Calu3 (cell line): ENCODE measurements around the gene ST6GALNAC6. TPM values are rescaled to one million over a fixed set of nuclear protein-coding genes. Genes with fewer than 3 reads are reported as not detected.
A peak's percentile ranks its signal among the peaks of the same experiment; 100 is the strongest.

Source experiments
- BruUV-seq: library from RNA; stranded (reverse); fragments of 400-500 nt; replicated peaks from 2 replicates; lab custom pipeline; 2021; lab: Mats Ljungman, UMichigan
- CTCF ChIA-PET: fragments of 300-600 bp; sonication (Branson Sonifier 250); formaldehyde crosslinking; loops from one replicate; lab custom pipeline; 2022; ENCODE audit warnings: antibody characterized with exemption; lab: Charles Lee
- DNase-seq: peaks from one replicate; pipeline ENCODE4 v3.0.0; 2022
- H3K27ac Mint-ChIP-seq: one replicate; pipeline ENCODE4 v1.8.0; 2022; ENCODE audit warnings: mixed read lengths; ENCODE audit not compliant: unreplicated experiment
- H3K27me3 Mint-ChIP-seq: one replicate; pipeline ENCODE4 v1.8.0; 2022; ENCODE audit warnings: mixed read lengths; ENCODE audit not compliant: unreplicated experiment
- H3K36me3 Mint-ChIP-seq: one replicate; pipeline ENCODE4 v1.8.0; 2022; ENCODE audit warnings: mild to moderate bottlenecking, moderate library complexity, mixed read lengths; ENCODE audit not compliant: insufficient read depth, unreplicated experiment
- H3K4me1 Mint-ChIP-seq: one replicate; pipeline ENCODE4 v1.8.0; 2022; ENCODE audit warnings: mild to moderate bottlenecking, low read depth, mixed read lengths; ENCODE audit not compliant: unreplicated experiment
- H3K4me3 Mint-ChIP-seq: one replicate; pipeline ENCODE4 v1.8.0; 2022; ENCODE audit warnings: mild to moderate bottlenecking, low read depth, moderate library complexity, mixed read lengths; ENCODE audit not compliant: unreplicated experiment
- H3K9me3 Mint-ChIP-seq: one replicate; pipeline ENCODE4 v1.8.0; 2022; ENCODE audit warnings: low read depth, mixed read lengths; ENCODE audit not compliant: unreplicated experiment
- intact Hi-C: fragments of 100-400 bp; cut with micrococcal nuclease; formaldehyde crosslinking; loops from one replicate; pipeline ENCODE4 v1.10.0; 2022; ENCODE audit not compliant: unreplicated experiment
- total RNA-seq: library from RNA; stranded (reverse); gene quantifications from 2 replicates; pipeline ENCODE4 v1.2.3, GENCODE V29; 2022
- TF ChIP-seq, protein P1 (sequence below): fragments of 200-600 bp; IDR thresholded peaks from one replicate; pipeline ENCODE4 v1.8.0; 2022; ENCODE audit warnings: antibody characterized with exemption; ENCODE audit not compliant: unreplicated experiment

Gene ST6GALNAC6
- total RNA-seq, 1 experiment from 2014 or later: 9.1 TPM

DNA sequence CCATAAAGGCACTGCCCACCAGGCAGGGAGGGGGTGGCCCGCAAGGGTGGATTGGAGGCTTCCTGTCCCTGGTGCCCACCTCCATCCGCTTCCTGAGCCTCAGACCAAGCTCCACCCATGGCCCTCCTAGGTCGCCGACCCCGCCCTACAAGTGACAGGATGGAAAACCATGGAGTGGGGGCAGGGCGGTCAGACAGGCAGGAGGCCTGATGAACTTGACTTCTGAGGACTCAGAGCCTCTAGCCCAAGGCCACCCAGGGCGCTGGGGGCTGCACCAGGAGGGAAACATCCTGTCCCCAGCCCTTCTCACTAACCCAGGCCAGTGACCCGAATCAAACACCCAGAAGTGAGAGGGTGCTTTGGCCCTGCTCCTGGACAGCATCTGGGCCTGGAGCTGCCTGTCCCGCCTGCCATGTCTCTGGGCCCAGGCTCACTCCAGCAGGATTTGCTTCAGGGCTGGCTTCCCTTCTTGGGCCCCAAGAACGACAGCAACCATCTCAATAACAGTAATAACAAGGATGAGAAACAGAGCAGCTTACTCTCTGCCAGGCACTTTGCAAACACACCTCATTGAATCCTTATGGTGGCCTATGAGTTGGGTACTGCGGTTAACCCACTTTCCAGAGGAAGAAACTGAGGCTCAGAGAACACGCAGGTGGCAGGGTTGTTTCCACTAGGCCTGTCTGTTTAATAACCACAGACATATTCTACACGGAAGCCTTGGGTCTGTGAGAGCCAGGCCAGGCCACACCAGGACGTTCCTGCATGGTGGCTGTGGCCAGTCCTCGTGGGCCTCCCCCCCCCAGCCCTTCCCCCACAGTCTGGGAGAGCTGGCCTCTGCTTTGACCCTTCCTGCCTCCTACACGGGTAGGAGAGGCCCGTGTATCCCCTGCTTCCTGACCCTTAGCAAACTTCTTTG is 4.4 kb upstream of the ST6GALNAC6 start:
- intact Hi-C loops: no loop called here
- Mint-ChIP-seq H3K27me3 (no peaks in the 10 kb centered on the region), H3K27ac (no peak overlapping the region), H3K9me3 (no peaks in the 10 kb centered on the region), H3K4me3 (no peak overlapping the region), H3K4me1 (peaks cover 8% of the 10 kb centered on the region), H3K36me3 (peaks cover 11% of the 10 kb centered on the region)
- CTCF ChIA-PET: interaction anchor here (0.7 kb wide), 1 partner anchor 14 kb away, joined by 3 read pairs; no protein-coding TSS in a partner anchor
- TF ChIP-seq, protein P1, sequence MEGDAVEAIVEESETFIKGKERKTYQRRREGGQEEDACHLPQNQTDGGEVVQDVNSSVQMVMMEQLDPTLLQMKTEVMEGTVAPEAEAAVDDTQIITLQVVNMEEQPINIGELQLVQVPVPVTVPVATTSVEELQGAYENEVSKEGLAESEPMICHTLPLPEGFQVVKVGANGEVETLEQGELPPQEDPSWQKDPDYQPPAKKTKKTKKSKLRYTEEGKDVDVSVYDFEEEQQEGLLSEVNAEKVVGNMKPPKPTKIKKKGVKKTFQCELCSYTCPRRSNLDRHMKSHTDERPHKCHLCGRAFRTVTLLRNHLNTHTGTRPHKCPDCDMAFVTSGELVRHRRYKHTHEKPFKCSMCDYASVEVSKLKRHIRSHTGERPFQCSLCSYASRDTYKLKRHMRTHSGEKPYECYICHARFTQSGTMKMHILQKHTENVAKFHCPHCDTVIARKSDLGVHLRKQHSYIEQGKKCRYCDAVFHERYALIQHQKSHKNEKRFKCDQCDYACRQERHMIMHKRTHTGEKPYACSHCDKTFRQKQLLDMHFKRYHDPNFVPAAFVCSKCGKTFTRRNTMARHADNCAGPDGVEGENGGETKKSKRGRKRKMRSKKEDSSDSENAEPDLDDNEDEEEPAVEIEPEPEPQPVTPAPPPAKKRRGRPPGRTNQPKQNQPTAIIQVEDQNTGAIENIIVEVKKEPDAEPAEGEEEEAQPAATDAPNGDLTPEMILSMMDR: no peak
- DNase-seq: no peak
- BruUV-seq: no TSS peak

DNA sequence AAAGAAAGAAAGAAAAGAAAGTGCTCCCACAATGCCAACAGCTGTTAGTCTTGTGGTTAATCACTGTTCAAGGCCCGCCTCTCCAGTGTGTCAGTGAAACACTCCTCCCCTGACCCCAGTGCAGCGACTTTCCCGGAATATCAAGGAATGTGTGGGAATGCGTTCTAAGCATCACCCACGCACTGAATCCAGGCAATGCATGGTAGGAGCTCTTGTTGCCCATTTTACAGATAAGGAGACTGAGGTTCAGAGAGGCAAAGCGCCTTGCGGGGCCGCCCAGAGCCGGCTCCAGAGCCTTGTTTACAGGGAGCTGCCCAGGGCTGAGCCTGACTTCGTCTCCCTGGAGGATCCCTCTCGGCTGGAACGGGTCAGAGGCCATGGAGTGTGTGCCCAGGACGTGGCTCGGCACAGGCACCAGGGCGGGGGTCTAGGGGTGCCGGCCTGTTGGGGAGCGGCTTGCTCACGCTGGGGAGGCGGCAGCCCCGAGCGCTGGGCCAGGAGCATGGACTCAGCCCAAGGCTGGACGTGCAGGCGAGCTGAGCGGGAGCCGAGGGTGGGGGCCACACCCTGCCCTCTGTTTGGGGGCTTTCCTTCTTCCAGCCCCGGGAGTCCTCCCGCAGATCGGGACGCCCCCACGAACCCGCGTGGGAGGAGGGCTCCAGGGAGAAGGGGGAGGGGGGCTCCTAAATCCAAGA is 823 bp downstream of the ST6GALNAC6 start:
- Mint-ChIP-seq H3K4me3 (peak overlapping the region; percentile 73), H3K9me3 (no peaks in the 10 kb centered on the region), H3K27me3 (no peaks in the 10 kb centered on the region), H3K36me3 (peaks cover 26% of the 10 kb centered on the region), H3K4me1 (peaks cover 8% of the 10 kb centered on the region), H3K27ac (peak overlapping the region; percentile 27)
- DNase-seq: no peak
- TF ChIP-seq, protein P1: no peak
- no TSS peak for BruUV-seq
- intact Hi-C loops: no loop called here
- CTCF ChIA-PET: no interaction called here

DNA sequence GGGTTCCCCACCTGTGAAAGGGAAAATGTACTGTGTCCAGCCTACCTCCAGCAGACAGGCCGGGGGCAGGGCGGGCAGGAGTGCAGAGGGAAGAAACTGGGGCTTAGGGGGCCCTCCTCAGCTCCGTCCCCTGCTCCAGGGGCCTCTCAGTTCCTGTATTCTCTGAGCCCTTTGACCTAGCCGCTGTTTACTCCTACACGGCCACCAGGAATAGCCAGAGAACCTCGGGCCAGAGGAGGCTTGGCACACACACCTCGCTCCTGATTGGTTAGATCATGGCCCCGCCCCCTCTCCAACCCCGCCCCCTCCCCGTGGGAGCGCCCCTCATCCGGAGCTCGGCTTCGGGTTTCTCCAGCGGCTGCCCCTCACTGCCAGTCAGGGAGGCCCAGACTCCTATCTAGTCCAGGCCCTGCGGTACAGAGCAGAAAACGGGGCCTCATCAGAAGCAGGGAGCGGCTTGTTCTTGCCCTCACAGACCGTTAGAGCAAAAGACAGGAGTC is 2.2 kb downstream of the ST6GALNAC6 start:
- Mint-ChIP-seq H3K36me3 (peaks cover 27% of the 10 kb centered on the region), H3K4me1 (peaks cover 8% of the 10 kb centered on the region), H3K4me3 (no peak overlapping the region), H3K27ac (no peak overlapping the region), H3K9me3 (no peaks in the 10 kb centered on the region), H3K27me3 (no peaks in the 10 kb centered on the region)
- no TSS peak for BruUV-seq
- TF ChIP-seq, protein P1: no peak
- CTCF ChIA-PET: no interaction called here
- intact Hi-C loops: no loop called here
- no peak for DNase-seq

DNA sequence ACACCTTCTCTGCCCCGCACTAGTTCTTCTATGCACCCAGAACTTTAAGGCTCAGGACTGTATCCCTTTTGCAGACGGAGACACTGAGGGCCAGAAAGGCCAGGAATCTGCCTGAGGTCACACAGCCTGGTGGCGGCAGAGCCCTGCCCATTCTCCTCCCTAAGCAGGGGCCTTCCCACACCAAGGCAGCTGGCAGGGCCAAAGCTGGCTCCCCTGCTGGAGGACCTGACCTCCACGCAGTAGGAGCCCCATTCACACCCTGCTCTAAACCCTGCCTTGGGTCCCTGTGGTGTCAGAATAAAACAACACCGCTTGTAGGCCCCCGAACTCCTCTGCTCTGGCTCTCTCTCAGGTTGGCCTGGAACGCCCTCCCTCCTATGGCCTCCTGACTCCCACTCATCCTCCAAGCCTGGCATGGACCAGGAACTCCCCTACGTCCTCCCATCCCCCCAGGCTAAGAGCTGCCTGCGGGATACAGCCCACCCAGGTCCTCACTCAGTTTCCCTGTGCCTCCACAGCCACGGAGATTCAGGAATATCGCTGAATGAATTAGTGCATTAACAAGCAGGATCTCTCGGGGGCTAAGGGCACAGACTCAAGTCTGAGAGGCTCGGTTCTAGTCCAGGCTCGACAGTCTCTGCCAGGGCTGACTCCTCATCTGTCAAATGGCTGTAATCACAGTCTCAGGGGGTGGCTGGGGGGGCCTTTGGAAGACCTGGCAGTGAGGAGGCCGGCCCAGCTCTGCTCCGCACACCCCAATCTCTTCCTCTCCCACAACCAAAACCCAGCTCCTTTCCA is 2.8 kb downstream of the ST6GALNAC6 start:
- peaks cover 8% of the 10 kb centered on the region for H3K4me1 Mint-ChIP-seq
- peaks cover 27% of the 10 kb centered on the region for H3K36me3 Mint-ChIP-seq
- CTCF ChIA-PET: no interaction called here
- H3K9me3 Mint-ChIP-seq: no peaks in the 10 kb centered on the region
- no peaks in the 10 kb centered on the region for H3K27me3 Mint-ChIP-seq
- TF ChIP-seq, protein P1: no peak
- intact Hi-C loops: no loop called here
- no TSS peak for BruUV-seq
- no peak overlapping the region for H3K4me3 Mint-ChIP-seq
- DNase-seq: no peak
- H3K27ac Mint-ChIP-seq: no peak overlapping the region
